Stimulated activated CD4-positive, alpha-beta T cell treated with anti-CD3 and anti-CD28 coated beads, Interleukin-2, amount 100 ng/mL, for 48 hours (primary cell): ENCODE data around the gene DUS2.
"Not testable (repeated sequence)": the region's sequence is repeated elsewhere in the genome, so short reads cannot be mapped to it uniquely, and the experiment has no call there.

Experiments
- DNase-seq, 2 donors: peaks; one replicate each; pipeline ENCODE4 v3.0.0-alpha.2; 2020

Gene DUS2

DNA sequence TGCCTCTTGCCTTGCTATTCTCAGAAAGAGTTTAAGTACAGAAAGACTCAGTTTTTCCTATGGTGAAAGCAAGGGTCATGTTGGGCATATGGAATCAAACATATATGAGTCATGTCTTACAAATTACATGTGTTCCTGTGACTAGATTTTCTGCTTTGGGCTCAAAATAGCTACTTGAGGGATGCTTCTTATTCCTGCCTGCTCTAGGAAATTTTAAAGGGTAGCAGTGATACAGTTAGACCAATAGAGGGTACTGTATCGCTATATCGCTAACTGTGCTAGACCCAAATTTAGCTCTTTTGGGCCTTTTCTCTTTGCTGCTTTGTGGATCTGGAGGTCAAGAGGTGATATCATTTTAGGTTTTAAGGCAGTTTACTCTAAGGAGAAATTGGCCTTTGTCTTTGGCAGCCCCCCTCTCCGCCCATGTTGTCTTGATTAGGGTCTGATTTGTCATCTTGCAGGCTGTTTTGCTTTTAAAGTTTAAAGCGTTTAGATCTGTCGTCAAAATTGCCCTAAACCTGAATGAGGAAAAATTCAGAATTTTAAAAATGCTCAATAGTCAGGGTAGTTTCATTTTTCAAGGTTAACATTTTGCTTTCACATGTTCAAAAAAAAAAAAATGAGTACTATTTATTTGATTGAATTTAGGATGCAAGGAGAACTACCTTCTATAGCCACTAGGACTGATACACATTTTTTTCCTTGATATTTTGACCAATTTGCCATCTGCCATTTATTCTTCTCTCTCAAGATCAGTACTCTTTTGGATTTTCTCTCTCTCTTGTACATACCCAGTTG, 70.9 kb downstream of the DUS2 start:
- DNase-seq, result no peak

DNA sequence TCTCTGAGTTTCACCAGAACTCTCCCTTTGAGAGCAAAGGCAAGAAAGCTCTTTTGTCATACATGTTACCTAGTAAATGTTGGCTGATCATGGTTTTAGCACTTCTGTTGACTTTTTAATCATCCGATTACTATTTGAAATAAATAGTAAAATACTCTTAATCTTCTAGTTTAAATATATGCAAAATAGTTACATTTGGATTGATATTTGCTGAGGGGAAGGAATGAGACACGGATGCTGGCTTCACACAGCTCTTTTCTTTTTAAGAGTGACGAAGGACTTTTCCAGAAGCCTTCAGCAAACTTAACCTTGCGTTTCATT, 71.5 kb downstream of the DUS2 start:
- no peak for DNase-seq

DNA sequence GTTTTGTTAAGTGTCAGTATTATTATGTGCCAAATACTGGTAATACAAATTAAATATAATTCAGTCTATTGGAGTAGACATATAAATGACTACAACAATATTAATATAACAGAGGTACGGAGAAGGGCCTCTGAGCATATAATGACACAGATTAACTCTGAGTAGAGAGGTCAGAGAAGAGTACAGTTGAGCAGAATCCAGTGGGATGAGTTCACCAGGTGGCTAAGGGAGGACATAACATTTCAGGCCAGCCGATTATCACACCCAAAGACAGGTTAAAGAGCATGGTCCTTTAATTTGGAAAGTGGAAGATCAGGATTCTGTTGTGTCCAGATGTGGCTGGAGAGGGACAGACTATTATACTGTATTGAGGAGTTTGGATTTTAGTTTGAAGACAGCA, 73.4 kb downstream of the DUS2 start:
- no peak for DNase-seq

DNA sequence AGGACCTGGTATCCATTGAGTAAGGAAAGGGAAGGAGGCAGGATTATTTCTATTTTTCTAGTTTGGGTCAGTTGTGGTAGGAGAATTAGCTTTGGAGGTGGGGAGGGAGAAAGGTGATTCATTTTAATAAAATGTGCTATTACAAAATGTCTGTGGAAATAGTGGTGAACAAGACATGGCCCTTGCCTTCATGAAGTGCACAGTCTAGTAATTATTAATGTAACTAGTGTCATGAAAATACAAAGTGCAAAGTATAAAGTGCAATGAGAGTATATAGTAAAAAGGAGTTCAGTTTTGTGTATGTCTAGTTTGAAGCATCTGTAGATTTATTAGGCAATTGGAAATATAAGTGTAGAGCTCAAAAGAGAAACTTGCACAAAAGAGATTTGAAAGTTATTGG, 74.0 kb downstream of the DUS2 start:
- no peak for DNase-seq

DNA sequence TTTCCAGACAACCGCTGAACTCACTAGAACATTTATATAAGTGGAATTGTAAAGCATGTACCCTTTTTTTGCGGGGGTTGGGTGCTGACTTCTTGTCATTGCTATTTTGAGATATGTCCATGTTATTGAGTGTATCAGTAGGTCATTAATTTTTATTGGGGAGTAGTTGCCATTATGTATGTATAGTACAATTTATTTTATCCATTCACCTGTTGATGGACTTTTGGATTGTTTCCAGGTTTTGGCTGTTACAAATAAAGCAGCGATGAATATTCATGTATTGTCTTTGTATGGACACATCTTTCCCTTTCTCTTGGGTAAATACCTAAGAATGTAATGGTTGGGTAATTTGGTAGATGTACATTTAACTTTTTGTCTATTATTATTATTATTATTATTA, 74.8 kb downstream of the DUS2 start:
- DNase-seq, result no peak

DNA sequence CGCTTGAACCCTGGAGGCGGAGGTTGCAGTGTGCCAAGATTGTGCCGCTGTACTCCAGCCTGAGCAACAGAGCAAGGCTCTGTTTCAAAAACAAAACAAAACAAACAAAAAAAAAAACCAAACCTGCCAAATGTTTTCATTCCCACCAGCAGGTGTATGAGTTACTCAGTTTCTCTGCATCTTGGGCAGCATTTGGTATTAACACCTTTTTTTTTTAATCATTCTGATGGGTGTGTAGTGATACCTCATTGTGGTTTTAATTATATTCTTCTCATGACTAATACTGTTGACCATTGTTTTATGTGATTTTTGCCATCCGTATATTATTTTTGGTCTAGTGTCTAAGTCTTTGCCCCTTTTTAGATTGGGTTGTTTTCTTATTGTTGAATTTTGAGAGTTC, 77.4 kb downstream of the DUS2 start:
- no peak for DNase-seq

DNA sequence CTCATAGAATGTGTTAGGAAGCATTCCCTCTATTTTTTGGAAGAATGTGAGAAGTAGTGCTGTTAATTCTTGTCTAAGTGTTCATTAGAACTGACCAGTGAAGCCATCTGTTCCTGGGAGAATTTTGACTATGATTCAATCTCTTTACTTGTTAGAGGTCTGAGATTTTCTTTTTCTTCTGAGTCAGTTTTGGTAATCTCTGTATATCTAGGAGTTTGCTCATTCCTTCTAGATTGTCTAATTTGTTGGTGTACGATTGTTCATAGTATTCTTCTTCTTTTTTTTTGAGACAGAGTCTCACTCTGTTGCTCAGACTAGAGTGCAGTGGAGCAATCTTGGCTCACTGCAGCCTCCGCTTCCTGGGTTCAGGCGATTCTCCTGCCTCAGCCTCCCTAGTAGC, 82.5 kb downstream of the DUS2 start:
- no peak for DNase-seq

DNA sequence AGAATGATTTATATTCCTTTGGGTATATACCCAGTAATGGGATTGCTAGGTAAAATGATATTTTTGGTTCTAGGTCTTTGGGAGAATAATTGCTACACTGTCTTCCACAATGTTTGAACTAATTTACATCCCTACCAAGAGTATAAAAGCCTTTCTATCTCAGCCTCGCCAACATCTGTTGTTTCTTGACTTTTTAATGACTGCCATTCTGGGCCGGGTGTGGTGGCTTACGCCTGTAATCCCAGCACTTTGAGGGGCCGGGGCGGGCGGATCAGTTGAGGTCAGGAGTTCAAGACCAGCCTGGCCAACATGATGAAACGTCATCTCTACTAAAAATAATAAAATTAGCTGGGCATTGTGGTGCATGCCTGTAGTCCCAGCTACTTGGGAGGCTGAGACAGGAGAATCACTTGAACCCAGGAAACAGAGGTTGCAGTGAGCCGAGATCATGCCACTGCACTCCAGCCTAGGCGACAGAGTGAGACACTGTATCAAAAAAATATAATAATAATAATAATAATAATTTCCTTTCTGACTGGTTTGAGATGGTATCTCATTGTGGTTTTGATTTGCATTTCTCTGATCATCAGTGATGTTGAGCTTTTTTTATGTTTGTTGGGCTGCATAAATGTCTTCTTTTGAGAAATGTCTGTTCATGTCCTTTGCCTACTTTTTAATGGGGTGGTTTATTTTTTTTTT, 84.3 kb downstream of the DUS2 start:
- DNase-seq, result not testable (repeated sequence)

DNA sequence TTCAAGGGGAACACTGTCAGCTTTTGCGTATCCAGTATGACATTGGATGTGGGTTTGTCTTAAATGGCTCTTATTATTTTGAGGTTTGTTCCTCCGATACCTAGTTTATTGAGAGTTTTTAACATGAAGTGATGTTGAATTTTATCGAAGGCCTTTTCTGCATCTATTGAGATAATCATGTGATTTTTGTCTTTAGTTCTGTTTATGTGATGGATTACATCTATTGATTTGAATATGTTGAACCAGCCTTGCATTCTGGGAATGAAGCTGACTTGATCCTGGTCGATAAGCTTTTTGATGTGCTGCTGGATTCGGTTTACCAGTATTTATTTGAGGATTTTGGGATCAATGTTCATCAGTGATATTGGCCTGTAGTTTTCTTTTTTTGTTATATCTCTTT, 86.1 kb downstream of the DUS2 start:
- not testable (repeated sequence) for DNase-seq

DNA sequence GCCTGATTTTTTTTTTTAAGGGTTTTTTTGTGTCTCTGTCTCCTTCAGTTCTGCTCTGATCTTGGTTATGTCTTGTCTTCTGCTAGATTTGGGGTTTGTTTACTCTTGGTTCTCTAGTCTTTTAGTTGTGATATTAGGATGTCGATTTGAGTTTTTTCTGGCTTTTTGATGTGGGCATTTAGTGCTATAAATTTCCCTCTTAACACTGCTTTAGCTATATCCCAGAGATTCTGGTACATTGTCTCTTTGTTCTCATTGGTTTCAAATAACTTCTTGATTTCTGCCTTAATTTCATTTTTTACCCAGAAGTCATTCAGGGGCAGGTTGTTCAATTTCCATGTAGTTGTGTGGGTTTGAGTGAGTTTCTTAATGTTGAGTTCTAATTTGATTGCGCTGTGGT, 87.5 kb downstream of the DUS2 start:
- DNase-seq, result not testable (repeated sequence)

DNA sequence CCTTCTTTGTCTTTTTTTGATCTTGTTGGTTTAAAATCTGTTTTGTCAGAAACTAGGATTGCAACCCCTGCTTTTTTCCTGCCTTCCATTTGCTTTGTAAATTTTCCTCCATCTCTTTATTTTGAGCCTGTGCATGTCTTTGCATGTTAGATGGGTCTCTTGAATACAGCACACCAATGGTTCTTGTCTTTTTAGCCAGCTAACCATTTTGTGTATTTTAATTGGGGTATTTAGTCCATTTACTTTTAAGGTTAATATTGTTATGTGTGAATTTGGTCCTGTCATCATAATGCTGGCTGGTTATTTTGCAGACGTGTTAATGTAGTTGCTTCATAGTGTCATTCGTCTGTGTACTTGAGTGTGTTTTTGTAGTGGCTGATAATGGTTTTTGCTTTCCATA, 88.3 kb downstream of the DUS2 start:
- no peak for DNase-seq

DNA sequence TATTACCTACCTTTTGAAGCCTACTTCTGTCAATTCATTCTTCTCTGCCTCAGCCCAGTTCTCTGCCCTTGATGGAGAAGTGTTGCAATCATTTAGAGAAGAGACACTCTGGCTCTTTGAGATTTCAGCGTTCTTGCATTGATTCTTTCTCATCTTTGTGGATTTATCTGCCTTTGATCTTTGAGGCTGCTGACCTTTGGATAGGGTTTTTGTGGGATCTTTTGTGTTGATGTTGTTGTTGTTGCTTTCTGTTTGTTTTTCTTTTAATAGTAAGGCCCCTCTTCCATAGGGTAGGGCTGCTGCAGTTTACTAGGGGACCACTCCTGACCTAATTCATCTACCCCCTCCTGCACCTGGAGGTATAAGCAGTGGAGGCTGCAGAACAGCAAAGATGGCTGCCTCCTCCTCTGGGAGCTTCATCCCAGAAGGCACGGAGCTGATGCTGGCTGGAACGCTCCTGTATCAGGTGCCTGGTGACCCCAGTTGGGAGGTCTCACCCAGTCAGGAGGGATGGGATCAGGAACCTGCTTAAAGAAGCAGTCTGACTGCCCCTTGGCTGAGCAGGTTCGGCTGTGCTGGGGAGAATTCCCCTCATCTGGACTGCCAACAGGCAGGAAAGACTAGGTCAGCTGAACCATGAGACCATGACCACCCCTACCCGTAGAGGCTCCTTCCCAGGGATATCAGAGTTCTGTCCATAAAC, 90.1 kb downstream of the DUS2 start:
- no peak for DNase-seq

DNA sequence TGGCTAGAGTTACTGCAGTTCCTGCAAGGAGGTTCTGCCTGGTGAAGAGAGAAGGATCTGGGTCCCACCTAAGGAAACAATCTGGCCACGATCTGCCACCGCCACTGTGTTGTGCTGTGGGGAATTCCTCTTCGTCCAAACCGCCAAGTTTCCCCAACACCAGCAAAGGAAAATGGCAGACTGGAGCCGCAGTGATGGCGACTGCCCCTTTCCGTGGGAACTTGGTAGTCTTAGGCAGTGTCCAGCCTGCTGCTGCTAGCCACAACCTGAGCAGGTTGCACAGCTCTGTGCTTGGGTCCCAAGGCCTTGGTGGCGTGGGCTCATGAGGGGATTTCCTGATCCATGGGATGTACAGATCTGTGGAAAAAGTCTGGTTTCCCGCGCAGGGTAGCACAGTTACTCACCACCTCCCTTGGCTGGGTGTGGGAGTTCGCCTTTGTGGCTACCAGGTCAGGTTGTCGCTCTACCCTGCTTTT, 90.7 kb downstream of the DUS2 start:
- DNase-seq, result no peak

DNA sequence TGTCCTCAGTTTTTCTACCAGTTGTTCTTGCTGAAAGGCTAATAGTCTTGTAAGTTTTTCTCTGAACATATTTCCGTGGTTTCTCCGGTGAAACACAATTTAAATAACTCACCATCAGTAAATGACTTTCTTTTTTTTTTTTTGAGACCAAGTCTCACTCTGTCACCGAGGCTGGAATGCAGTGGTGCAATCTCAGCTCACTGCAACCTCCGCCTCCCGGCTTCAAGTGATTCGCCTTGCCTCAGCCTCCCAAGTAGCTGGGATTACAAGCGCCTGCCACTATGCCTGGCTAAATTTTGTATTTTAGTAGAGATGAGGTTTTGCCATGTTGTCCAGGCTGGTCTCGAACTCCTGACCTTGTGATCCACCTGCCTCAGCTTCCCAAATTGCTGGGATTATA, 91.9 kb downstream of the DUS2 start:
- DNase-seq, result not testable (repeated sequence)

DNA sequence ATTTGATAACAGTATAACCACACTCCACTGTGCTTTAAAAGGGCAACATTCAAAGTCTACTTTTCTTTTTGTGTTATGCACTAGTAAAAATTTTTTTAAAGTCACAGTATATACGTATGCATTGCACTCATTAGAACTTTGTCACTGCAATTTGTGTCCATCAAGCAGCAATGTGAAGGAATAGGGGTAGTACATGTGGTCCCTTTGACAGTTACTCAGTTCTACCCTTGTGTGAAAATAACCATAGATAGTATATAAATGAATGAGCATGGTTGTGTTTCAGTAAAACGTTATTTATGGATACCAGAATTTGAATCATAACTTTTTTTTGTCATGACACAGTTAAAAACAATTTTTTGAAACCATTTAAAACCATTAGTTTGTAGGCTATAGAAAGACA, 92.8 kb downstream of the DUS2 start:
- DNase-seq, result no peak

DNA sequence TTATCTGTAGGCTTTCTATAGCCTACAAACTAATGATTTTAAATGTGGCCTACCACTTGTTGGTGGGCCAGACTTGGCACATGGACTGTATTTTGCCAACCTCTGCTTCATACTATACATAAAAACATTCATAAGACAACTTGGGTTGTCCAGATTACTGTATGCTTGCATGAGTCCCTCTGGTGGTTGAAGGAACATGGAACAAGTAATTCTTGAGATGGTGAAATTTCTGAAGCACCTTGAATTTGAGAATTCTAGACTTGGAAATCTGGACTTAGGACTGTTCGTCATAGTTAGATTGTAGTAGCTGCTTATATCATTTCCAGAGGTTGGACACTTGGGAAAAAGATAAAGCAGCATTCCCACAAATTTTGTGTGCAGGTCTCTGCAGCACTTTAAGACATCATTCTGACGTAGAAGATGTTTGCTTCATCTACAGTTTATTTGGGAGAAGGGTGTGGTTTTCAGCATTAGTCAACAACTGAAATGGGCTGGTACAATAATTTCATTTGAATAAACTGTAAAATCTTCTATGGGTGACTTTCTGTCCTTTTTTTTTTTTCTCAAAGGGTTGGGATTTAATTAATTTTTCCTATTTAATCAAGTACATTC, 93.3 kb downstream of the DUS2 start:
- DNase-seq, result no peak

DNA sequence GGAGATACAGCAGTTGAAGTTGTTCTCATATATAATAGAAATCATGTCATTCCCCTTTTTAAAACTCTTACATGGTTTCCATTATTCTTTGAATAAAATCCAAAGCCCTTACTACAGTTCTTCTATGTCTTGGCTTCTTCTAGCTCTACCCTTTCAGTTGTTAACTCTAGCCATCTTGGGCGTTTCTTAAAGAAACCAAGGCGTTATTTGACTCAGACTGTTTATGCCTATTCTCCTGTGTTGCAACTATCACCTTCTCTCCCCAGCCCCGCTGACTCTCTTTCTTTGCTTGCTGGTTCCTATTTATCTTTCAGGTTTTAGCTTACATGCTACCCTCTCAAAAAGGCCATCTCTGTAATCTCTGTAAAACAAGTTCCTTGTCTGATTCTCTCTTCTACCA, 94.8 kb downstream of the DUS2 start:
- DNase-seq, result no peak

DNA sequence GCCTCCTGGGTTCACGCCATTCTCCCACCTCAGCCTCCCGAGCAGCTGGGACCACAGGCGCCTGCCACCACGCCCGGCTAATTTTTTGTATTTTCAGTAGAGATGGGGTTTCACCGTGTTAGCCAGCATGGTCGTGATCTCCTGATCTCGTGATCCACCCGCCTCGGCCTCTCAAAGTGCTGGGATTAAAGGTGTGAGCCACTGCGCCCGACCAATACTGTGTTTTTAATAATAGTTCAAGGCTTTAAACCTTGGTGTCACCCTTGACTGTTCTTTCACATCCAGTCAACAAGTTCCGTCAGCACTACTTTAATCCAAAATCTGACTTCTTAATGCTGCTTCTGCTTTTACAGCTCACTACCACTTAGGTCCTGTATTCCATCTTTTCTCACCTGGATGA, 95.9 kb downstream of the DUS2 start:
- not testable (repeated sequence) for DNase-seq

DNA sequence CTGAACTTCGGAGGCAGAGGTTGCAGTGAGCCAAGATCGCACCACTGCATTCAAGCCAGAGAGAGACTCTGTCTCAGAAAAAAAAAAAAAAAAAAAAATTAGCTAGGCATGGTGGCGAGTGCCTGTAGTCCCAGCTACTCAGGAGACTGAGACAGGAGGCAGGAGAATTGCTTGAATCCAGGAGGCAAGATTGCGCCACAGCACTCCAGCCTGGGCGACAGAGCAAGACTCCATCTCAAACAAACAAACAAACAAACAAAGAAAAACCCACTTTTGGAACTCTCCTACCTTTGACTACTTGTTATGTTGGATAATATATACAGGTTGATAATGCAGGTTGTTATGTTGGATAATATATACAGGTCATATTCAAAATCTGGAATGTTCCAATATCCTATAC, 97.4 kb downstream of the DUS2 start:
- DNase-seq, result not testable (repeated sequence)

DNA sequence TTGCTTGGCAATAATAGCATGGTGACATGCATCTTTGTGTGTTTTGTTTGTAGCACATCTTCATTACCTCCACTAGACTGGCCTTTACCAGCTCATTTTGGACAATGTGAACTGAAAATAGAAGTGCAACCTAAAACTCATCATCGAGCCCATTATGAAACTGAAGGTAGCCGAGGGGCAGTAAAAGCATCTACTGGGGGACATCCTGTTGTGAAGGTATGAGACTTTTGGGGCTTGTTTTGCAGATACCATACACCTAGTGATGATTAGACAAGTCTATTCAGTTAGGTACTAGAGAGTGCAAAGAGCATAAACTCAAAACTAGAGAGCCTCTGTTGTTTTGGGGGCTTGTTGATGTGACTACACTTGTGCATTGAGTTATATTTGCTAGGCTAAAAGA, 103.3 kb downstream of the DUS2 start:
- no peak for DNase-seq

DNA sequence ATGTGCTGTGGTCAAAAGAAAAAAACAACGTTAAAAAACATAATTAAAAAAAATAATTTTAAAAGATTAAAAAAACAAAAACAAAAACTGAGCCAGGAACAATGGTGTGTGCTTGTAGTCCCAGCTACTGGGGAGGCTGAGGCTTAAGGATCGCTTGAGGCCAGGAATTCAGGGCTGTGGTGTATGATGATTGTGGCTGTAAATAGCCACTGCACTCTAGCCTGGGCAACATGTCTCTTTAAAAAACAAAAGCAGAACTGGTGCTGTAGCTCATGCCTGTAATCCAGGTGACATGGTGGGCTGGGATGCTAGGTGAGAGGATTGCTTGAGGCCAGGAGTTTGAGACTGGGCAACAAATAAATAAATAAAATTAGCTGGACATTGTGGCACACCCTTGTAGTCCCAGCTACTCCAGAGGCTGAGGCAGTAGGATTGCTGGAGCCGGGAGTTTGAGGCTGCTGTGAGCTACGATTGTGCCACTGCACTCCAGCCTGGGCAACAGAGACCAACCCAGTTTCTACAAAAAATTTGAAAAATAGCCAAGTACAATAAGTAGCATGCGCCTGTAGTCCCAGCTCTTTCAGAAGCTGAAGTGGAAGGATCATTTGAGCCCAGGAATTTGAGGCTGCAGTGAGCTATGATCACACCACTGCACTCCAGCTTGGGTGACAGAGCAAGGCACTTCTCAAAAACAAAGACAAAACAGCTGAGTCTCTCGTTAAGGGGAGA, 105.7 kb downstream of the DUS2 start:
- no peak for DNase-seq
